ENCODE results near the gene LMNA. TPM values are rescaled to one million over a fixed set of nuclear protein-coding genes. Genes with fewer than 3 reads are reported as not detected.
"Not testable (repeated sequence)": the region's sequence is repeated elsewhere in the genome, so short reads cannot be mapped to it uniquely, and the experiment has no call there.

LMNA gene
- total and polyA plus RNA-seq, 8 donors: 73.5 to 437 (median 106) TPM

DNA sequence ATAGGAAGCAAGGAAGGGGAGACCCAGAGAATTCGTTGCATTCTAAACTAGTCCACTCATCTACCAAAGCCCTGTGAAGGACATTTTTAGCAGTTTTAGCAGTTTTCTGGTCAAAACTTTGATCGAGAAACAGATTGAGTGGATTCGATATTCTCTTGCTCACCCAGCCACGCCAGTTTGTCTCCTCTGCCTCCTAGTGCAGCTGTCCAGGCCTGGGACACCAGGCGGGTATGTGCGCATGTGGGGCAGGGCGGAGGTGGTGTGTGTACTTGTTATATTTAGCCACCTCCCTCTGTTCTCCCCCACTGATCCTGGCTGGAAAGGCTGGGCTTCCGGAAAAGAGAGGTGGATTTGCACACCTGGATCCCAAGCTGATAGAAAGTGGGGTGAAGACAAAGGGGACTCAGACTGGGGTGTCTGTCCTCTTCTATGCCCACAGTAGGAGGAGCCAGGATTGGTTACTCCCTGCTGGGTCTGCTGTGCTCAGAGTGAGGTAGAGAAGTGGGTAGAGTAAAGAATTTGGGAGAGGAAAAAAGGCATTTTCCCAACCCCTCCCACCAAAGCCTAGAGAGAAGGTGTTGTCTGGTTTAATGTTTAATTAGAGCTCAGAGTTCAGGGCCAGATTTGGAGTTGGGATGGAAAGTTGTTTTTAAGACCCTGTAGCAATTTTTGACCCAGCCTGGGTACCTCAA, 3.8 kb downstream of the LMNA start:
- no peaks in the 10 kb centered on the region for H3K9me3 ChIP-seq

DNA sequence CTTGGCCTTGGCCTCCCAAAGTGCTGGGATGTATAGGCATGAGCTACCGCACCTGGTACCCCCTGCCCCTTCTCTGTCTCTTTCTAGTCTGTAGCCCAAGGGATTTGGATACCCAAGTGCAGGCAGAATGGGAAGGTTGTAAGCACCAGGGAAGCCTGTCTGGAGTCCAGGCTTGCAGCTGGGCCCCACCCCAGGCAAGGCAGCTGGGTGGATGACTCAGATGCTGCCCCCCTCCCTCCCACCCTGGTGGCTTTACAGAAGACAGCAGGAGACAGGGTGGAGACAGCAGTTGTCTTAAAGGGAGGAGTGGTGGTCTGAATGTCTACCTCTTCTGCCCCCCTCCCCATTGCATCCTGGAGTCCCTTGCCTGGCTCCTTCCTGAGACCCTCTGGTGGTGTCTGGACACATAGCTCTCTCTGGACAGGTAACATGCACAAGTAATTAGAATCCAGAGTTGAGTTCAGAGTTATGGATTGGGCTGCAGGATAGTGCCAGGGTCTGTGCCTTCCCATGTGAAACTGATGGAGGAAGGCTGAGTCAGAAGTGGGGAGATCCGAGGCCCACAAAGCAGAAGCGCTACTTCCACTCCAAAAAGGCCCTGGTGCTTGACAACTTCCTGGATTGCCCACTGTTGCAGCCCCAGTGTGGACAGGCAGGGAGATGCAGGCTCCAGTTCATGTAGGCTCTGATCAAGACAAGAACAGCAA, 5.1 kb downstream of the LMNA start:
- Histone ChIP-seq H3K4me3 (peak overlapping the region in 1 of 2 donors; percentile 90), H3K27ac (peak overlapping the region; percentile 93 to 98), H3K36me3 (peaks cover 0 to 3% of the 10 kb centered on the region in 2 donors), H3K27me3 (peaks cover 0 to 57% of the 10 kb centered on the region in 2 donors), H3K4me1 (peaks cover 67 to 100% of the 10 kb centered on the region in 2 donors), H3K9me3 (no peaks in the 10 kb centered on the region)
- DNase-seq (no peak), ATAC-seq (no peak)
- intact Hi-C loops (cut with DNase I): no loop called here
- TF ChIP-seq, protein P1, sequence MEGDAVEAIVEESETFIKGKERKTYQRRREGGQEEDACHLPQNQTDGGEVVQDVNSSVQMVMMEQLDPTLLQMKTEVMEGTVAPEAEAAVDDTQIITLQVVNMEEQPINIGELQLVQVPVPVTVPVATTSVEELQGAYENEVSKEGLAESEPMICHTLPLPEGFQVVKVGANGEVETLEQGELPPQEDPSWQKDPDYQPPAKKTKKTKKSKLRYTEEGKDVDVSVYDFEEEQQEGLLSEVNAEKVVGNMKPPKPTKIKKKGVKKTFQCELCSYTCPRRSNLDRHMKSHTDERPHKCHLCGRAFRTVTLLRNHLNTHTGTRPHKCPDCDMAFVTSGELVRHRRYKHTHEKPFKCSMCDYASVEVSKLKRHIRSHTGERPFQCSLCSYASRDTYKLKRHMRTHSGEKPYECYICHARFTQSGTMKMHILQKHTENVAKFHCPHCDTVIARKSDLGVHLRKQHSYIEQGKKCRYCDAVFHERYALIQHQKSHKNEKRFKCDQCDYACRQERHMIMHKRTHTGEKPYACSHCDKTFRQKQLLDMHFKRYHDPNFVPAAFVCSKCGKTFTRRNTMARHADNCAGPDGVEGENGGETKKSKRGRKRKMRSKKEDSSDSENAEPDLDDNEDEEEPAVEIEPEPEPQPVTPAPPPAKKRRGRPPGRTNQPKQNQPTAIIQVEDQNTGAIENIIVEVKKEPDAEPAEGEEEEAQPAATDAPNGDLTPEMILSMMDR (IDR thresholded peaks at IDR 0.05): no peak

More for the DNA sequence above, 3.8 kb downstream of the LMNA start:
- H3K4me3 ChIP-seq: peak overlapping the region; percentile 90 to 100
- intact Hi-C loops (cut with DNase I): no loop called here
- ATAC-seq (peak; percentile 7), DNase-seq (peak in 2 of 4 donors; percentile 64 to 78)
- TF ChIP-seq, protein P1 (IDR thresholded peaks at IDR 0.05): no peak
- peaks cover 0 to 3% of the 10 kb centered on the region in 2 donors for H3K36me3 ChIP-seq
- peak overlapping the region; percentile 93 to 98 for H3K27ac ChIP-seq
- peaks cover 0 to 66% of the 10 kb centered on the region in 2 donors for H3K27me3 ChIP-seq
- H3K4me1 ChIP-seq: peaks cover 65 to 98% of the 10 kb centered on the region in 2 donors

DNA sequence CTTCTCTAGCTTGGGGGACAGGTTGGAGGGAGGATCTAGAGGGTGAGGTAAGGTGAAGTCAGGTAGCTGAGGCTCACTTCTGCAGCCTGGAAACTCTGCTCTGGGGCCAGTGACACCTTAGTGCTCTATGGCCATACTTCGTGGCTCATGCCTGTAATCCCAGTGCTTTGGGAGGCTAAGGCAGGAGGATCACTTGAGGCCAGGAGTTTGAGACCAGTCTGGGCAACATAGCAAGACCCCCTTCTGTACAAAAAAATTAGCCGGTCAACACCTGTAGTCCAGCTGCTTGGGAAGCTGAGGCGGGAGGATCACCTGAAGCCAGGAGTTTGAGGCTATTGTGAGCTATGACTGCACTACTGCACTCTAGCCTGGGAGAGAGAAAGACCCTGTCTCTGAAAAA, 5.8 kb downstream of the LMNA start:
- H3K9me3 ChIP-seq: no peaks in the 10 kb centered on the region
- H3K36me3 ChIP-seq: peaks cover 0 to 3% of the 10 kb centered on the region in 2 donors
- H3K4me3 ChIP-seq: peak overlapping the region in 1 of 2 donors; percentile 90
- H3K27ac ChIP-seq: peak overlapping the region; percentile 93 to 98
- TF ChIP-seq, protein P1 (IDR thresholded peaks at IDR 0.05): no peak
- DNase-seq: no peak
- ATAC-seq: no peak
- intact Hi-C loops (cut with DNase I): no loop called here
- H3K4me1 ChIP-seq: peaks cover 74 to 100% of the 10 kb centered on the region in 2 donors
- H3K27me3 ChIP-seq: peaks cover 0 to 55% of the 10 kb centered on the region in 2 donors

DNA sequence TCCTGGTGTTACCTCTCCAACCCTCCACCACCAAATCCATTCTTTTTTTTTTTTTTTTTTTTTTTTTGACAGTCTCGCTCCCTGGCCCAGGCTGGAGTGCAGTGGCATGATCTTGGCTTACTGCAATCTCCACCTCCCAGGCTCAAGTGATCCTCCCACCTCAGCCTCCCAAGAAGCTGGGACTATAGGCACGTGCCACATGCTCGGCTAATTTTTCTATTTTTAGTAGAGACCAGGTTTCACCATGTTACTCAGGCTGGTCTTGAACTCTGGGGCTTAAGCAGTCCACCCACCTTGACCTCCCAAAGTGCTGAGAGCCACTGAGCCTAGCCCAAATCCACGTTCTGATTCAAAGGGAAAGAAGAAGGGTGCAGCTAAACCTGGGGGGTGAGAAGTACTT, 6.5 kb downstream of the LMNA start:
- ATAC-seq; DNase-seq; H3K9me3 ChIP-seq; intact Hi-C loops (cut with DNase I); H3K36me3 ChIP-seq: not testable (repeated sequence)
- Histone ChIP-seq H3K4me1 (peaks cover 81 to 100% of the 10 kb centered on the region in 2 donors), H3K4me3 (peak overlapping the region in 1 of 2 donors; percentile 27), H3K27ac (peak overlapping the region; percentile 93 to 98), H3K27me3 (peaks cover 0 to 48% of the 10 kb centered on the region in 2 donors)

DNA sequence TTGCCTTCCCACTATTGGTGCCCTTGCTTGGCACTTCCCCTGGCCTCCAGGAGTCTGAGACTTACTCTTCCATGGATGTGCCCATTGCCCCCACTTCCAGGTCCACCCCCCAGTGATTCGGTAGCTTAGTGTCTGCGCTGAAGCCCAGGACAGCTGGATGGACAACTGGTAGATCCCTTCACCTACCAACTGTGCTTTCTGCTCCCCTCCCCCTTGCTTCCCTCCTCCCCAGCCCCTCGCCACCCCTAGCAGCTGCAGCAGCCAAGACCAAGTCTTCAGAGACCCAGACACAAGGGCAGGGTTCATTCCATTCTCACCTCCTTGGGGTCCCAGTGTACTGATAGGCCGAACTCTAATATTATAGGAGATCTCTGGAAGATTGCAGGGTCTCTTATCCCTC, 6.9 kb downstream of the LMNA start:
- H3K27me3 ChIP-seq: peaks cover 0 to 44% of the 10 kb centered on the region in 2 donors
- DNase-seq (no peak), ATAC-seq (no peak)
- peak overlapping the region in 1 of 2 donors; percentile 27 for H3K4me3 ChIP-seq
- H3K27ac ChIP-seq: peak overlapping the region; percentile 93 to 98
- intact Hi-C loops (cut with DNase I): no loop called here
- peaks cover 85 to 100% of the 10 kb centered on the region in 2 donors for H3K4me1 ChIP-seq
- TF ChIP-seq, protein P1 (IDR thresholded peaks at IDR 0.05): no peak
- H3K36me3 ChIP-seq: peaks cover 0 to 3% of the 10 kb centered on the region in 2 donors
- no peaks in the 10 kb centered on the region for H3K9me3 ChIP-seq

Measured in left lung (tissue), 10 donors.